Stimulated activated CD8-positive, alpha-beta memory T cell treated with anti-CD3 and anti-CD28 coated beads, Interleukin-4, amount 100 ng/mL, for 4 hours (primary cell): ENCODE results near the gene PARN.
"Not testable (repeated sequence)": the region's sequence is repeated elsewhere in the genome, so short reads cannot be mapped to it uniquely, and the experiment has no call there.

ENCODE experiments used
- DNase-seq, 2 donors: peaks; one replicate each; pipeline ENCODE4 v3.0.0-alpha.2; 2020; ENCODE audit warnings: low read depth in 2 of 2, low spot score in 1 of 2

Gene PARN

DNA sequence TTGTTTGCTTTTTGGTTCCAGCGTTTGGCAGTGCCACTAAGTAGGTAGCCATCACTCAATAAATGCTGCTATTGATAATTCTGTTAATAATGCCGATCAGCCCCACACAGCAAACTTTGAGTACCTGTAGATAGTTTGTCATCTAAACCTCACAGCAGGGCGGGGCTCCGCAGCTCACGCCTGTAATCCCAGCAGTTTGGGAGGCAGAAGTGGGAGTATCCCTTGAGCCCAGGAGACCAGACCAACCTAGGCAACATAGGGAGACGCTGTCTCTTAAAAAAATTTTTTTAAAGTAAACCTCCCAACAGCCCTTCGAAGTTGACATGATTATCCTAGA lies 4.3 kb upstream of the PARN start:
- DNase-seq: no peak

GRCh38 chr16:14632693-14633569 lies 2.9 kb upstream of the PARN start, which contains the start of gene BFAR:
BFAR (plus strand) TSS chr16:14632951; CDS start chr16:14644347, 11,396 bp downstream.
- peak; percentile 99 for DNase-seq

- not testable (repeated sequence) for DNase-seq
These were observed 715 bp upstream of the PARN start for GRCh38 chr16:14630620-14631330.

DNA sequence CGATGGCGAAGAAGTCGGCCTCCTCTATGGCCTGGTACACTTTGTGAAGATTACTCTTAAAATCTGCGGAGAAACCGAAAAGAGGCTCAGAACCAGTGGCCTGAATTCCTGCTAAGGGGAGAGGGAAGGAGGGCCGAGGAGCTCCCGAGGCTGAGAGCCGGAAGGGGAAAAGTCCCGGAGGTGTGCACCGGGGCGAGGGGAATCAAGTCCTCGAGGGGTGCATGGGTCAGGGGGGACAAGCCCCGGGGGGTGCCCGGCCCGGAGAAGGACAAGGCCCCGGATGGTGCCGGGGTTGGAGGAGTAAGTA lies 495 bp downstream of the PARN start:
- DNase-seq: no peak

- DNase-seq: no peak
These were observed 1.1 kb downstream of the PARN start for GRCh38 chr16:14628806-14629611.

DNA sequence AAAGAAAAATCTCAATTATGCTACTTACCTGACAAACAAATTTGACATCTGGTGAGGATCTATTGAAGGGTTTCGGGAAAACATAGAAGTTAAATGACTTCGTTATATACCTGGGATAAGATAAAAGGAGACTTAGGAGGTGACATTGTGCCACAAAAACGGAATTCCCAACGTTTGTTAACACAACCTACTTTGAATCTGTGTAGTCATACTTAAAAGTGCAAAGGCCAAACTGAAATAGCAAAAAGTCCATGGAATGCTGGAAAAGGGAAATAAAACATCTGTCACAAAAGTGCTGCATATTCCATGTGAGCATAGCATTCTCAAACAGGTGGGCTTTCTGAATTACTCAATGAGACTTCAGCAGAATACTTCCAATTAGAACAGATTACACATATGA lies 3.0 kb downstream of the PARN start:
- DNase-seq: no peak

DNA sequence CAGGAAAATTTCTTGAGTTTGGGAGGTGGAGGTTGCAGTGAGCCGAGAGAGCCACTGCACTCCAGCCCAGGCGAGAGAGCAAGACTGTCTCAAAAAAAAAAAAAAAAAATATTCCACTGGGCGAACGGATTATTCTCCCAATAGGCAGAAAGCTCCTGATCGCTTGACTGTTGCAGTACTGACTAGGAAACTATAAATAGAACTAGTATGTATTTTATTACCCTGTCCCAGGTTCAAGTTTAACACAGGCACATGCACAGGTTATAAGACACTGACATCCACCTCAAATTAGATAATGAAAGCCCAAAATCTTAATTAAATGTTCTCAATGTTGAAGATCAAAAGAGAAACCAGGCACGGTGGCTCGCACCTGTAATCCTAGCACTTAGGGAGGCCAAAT lies 11.5 kb downstream of the PARN start:
- DNase-seq: no peak

DNA sequence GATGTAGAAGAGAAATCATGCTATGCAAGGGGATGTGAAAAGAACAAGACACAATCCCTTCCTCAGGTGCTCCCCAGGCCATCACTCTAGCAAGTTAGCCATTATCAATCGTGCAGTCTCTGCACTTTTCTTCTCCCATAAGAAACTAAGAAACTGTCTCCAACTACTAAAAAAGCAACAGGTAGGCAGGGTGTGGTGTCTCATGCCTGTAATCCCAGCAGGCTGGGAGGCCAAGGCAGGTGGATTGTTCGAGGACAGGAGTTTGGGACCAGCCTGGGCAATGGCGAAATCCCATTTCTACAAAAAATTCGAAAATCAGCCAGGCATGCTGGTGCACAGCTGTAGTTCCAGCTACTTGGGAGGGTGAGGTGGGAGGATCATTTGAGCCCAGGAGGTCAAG lies 13.8 kb downstream of the PARN start:
- DNase-seq: no peak

DNA sequence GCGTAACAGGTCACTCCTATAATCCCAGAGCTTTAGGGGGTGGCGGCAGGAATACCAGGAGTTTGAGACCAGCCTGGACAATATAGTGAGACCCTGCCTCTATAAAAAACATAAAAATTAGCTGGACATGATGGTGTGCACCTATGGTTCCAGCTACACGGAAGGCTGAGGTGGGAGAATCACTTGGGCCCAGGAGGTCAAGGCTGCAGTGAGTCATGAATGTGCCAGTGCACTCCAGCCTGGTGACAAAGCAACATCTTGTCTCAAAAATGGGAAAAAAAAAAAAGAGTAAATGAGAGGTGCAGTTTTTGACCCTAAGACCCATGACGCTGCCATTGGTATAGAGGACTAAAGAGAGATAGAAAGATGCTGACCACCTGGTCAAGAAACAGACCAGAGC lies 16.1 kb downstream of the PARN start:
- no peak for DNase-seq

GRCh38 chr16:14611660-14612059 lies 18.4 kb downstream of the PARN start:
- DNase-seq: no peak

DNA sequence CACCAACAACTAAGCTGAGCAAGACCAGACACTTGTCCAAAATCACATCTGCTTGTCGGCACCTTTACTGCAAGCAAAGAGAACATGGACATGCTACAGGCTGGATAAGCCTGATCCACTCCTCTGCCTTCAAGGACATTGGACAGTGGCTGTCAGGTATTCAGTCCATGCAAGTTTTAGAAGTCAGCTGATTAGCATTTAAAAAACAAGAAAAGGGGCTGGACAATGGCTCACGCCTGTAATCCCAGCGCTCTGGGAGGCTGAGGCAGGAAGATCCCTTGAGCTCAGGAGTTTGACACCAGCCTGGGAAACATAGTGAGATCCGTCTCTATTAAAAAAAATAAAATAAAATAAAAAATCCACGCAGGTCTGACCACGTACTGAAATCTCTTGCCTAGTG lies 20.3 kb downstream of the PARN start:
- no peak for DNase-seq

DNA sequence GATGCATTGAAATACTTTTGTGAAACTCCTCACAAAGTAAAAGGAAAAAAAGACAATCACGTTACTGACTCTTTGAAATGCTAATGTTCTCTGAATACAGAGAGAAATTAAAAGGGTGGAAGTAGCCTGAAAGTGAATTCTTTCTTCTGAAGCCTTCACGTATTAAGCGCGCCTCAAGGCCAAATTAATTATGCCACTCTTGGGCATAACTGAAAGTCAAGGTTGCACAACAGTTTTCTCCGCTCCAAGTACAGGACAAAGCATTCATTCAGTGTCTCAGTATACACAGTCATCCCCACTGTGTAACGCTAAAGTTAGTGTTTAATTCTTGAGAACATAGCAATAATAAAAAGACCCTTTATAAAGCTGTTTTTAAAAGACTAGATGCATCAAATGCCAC lies 21.5 kb downstream of the PARN start:
- DNase-seq: no peak

DNA sequence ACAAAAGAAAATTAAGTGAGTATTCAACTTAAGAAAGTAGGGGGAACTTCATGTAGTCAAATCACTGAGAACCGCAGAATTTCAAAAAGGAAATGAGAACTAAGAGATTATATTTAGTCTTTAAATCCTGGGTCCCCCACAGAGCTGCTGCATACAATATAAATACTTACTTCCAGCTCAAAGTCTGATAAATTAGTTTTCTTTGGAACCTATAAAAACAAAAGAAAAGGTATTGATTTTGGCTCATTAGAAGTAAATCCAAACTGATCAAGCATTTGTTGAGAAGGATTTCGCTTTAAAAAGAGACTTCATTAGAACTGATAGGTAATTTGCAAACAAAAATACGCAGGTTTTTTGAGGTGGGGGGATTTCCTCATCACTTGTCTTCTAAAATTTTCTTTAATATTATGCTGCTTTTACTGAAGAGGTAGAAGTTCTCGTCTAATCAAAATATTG lies 21.9 kb downstream of the PARN start:
- DNase-seq: no peak

DNA sequence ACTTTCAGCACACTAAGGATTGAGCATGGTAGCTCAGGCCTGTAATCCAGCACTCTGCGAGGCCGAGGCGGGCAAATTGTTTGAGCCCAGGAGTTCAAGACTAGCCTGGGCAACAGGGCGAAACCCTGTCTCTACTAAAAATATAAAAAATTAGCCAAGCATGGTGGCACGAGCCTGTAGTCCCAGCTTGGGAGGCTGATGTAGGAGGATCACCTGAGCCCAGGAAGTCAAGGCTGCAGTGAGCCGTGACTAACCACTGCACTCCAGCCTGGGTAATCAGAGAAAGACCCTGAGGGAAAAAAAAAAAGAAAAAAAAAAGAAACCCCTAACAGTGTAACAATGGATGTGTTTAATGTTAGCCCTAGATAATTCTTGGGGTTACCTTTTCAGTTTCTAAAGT lies 24.0 kb downstream of the PARN start:
- no peak for DNase-seq

DNA sequence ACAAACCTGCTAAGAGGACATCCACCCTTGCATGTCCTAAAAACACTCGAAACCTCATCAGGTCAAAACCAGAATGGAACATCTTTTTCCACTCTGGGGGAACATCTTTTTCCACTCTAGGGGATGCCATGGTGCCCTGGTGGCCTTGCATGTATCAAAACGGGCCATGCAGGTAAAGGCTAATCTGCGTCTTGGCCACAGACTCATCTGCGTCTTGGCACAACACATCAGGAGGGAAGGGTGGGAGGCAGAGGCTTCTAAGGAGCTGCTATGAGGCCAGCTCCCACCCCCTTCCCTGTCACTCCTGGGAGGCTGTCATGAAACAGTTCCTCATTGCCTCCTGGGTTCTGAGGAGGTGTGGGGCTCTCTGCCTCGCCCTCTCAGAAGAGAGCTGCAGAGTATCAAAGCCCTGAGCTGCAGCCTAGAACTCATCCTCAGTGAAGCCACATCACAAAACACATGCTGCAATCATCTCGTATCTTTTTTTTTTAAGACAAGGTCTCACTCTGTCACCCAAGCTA lies 27.6 kb downstream of the PARN start:
- DNase-seq: no peak

- no peak for DNase-seq
These were observed 29.9 kb downstream of the PARN start for GRCh38 chr16:14600164-14600563.

GRCh38 chr16:14586637-14587305 lies 43.3 kb downstream of the PARN start:
- DNase-seq: no peak

- no peak for DNase-seq
These were observed 44.8 kb downstream of the PARN start for GRCh38 chr16:14585287-14585686.

GRCh38 chr16:14580926-14581325 lies 49.1 kb downstream of the PARN start:
- not testable (repeated sequence) for DNase-seq

DNA sequence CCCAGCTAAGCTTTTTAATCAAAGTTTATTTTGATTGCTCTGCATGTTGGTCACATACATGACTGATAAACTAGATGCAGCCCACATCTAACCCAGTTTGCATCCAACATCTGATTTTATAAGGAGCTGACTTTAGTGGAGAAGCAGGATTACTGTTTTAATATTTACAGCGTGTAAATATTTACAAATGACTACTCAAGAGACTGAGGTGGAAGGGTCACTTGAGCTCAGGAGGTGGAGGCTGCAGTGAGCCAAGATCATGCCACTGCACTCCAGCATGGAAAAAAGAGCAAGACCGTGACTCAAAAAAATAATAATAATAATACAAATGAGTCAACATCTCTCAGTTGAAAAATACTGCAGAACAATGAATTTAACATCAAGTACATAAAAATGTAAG lies 50.8 kb downstream of the PARN start:
- no peak for DNase-seq

DNA sequence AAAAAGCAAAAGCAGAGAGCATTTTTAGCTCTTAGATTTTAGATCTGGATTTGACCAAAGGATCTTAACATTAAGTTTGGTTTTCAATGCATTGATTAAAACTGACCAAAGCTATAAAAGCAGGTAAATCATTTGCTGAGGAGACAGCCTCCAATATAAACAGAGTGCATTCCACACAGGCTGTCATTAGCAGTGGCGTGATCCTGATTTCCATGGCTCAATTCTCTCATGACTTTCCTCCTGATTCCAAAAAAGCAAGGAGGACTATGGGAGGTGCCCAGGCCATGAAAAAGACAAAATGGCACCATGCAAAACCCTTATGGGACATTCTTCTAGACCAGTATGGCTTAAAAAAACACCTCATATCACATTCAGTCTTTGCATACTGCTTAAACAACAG lies 53.5 kb downstream of the PARN start:
- no peak for DNase-seq
